Effector memory CD8-positive, alpha-beta T cell (primary cell): ENCODE results near the gene DHODH.
"Not testable (repeated sequence)": the region's sequence is repeated elsewhere in the genome, so short reads cannot be mapped to it uniquely, and the experiment has no call there.

Experiments used
- ATAC-seq: fragments of 150-1000 bp; cut with Tn5 transposase; replicated peaks from 2 replicates; pipeline ENCODE4 v1.10.0; 2021; ENCODE audit warnings: mild to moderate bottlenecking, moderate library complexity
- DNase-seq, 3 experiments: peaks; one replicate each; pipeline ENCODE4 v3.0.0; 2021
- H3K27ac Mint-ChIP-seq, 2 donors: one replicate each; pipeline ENCODE4 v1.8.0; 2022; ENCODE audit warnings: mild to moderate bottlenecking in 2 of 2, mixed read lengths in 2 of 2, moderate library complexity in 2 of 2
- H3K27me3 Mint-ChIP-seq, 2 donors: one replicate each; pipeline ENCODE4 v1.8.0; 2022; ENCODE audit warnings: mixed read lengths in 2 of 2
- H3K36me3 Mint-ChIP-seq: one replicate; pipeline ENCODE4 v1.8.0; 2022; ENCODE audit warnings: mild to moderate bottlenecking, moderate library complexity, mixed read lengths; ENCODE audit not compliant: insufficient read depth
- H3K4me1 Mint-ChIP-seq, 2 donors: one replicate each; pipeline ENCODE4 v1.8.0; 2022; ENCODE audit warnings: low read depth in 2 of 2, mixed read lengths in 2 of 2
- H3K4me3 Mint-ChIP-seq, 2 donors: one replicate each; pipeline ENCODE4 v1.8.0; 2022; ENCODE audit warnings: mild to moderate bottlenecking in 2 of 2, mixed read lengths in 2 of 2, moderate library complexity in 2 of 2
- H3K9me3 Mint-ChIP-seq, 2 donors: one replicate each; pipeline ENCODE4 v1.8.0; 2022; ENCODE audit warnings: mixed read lengths in 2 of 2

DHODH gene

GRCh38 chr16:71995038-71995437 is 13.5 kb upstream of the DHODH start:
- no peaks in the 10 kb centered on the region for H3K36me3 Mint-ChIP-seq
- H3K4me3 Mint-ChIP-seq, result no peak overlapping the region
- peaks cover 29 to 52% of the 10 kb centered on the region in 2 donors for H3K27me3 Mint-ChIP-seq
- no peak overlapping the region for H3K27ac Mint-ChIP-seq
- ATAC-seq, result no peak
- H3K4me1 Mint-ChIP-seq, result no peaks in the 10 kb centered on the region
- no peaks in the 10 kb centered on the region for H3K9me3 Mint-ChIP-seq
- no peak for DNase-seq

- DNase-seq, H3K27ac Mint-ChIP-seq, H3K36me3 Mint-ChIP-seq, H3K9me3 Mint-ChIP-seq, H3K4me1 Mint-ChIP-seq, H3K4me3 Mint-ChIP-seq, ATAC-seq: not testable (repeated sequence)
- peaks cover 37% of the 10 kb centered on the region in 2 donors for H3K27me3 Mint-ChIP-seq
Measured at GRCh38 chr16:71997578-71997977, 11.0 kb upstream of the DHODH start.

- no peak overlapping the region for H3K27ac Mint-ChIP-seq
- no peaks in the 10 kb centered on the region for H3K4me1 Mint-ChIP-seq
- H3K36me3 Mint-ChIP-seq, result no peaks in the 10 kb centered on the region
- H3K27me3 Mint-ChIP-seq, result peaks cover 27 to 29% of the 10 kb centered on the region in 2 donors
- DNase-seq, result no peak
- no peak overlapping the region for H3K4me3 Mint-ChIP-seq
- no peak for ATAC-seq
- H3K9me3 Mint-ChIP-seq, result no peaks in the 10 kb centered on the region
Measured at GRCh38 chr16:72001180-72001874, 7.2 kb upstream of the DHODH start.

- H3K27me3 Mint-ChIP-seq, result peaks cover 15 to 19% of the 10 kb centered on the region in 2 donors
- no peak for ATAC-seq
- no peak overlapping the region for H3K27ac Mint-ChIP-seq
- no peak for DNase-seq
- no peaks in the 10 kb centered on the region for H3K9me3 Mint-ChIP-seq
- H3K36me3 Mint-ChIP-seq, result no peaks in the 10 kb centered on the region
- H3K4me1 Mint-ChIP-seq, result no peaks in the 10 kb centered on the region
- H3K4me3 Mint-ChIP-seq, result no peak overlapping the region
Measured at GRCh38 chr16:72002619-72003018, 5.9 kb upstream of the DHODH start.

GRCh38 chr16:72008065-72008423 is 500 bp upstream of the DHODH start:
- H3K4me3 Mint-ChIP-seq, result peak overlapping the region; percentile 91 to 94
- H3K36me3 Mint-ChIP-seq, H3K27me3 Mint-ChIP-seq, DNase-seq, ATAC-seq, H3K9me3 Mint-ChIP-seq: not testable (repeated sequence)
- H3K4me1 Mint-ChIP-seq, result peaks cover 6 to 18% of the 10 kb centered on the region in 2 donors
- H3K27ac Mint-ChIP-seq, result peak overlapping the region in 1 of 2 donors; percentile 89

- H3K9me3 Mint-ChIP-seq, result no peaks in the 10 kb centered on the region
- H3K27ac Mint-ChIP-seq, result no peak overlapping the region
- ATAC-seq (no peak), DNase-seq (no peak)
- H3K4me1 Mint-ChIP-seq, result peaks cover 11 to 33% of the 10 kb centered on the region in 2 donors
- H3K27me3 Mint-ChIP-seq, result peaks cover 0 to under 1% of the 10 kb centered on the region in 2 donors
- no peaks in the 10 kb centered on the region for H3K36me3 Mint-ChIP-seq
- H3K4me3 Mint-ChIP-seq, result peak overlapping the region; percentile 91 to 94
Measured at GRCh38 chr16:72009779-72010178, 1.2 kb downstream of the DHODH start.

- peaks cover 10% of the 10 kb centered on the region for H3K36me3 Mint-ChIP-seq
Measured at GRCh38 chr16:72012607-72013006, 4.1 kb downstream of the DHODH start.

GRCh38 chr16:72013389-72013788 is 4.8 kb downstream of the DHODH start:
- Mint-ChIP-seq H3K4me3 (peak overlapping the region in 1 of 2 donors; percentile 37), H3K27ac (peak overlapping the region; percentile 68 to 85), H3K27me3 (no peaks in the 10 kb centered on the region), H3K36me3 (peaks cover 14% of the 10 kb centered on the region), H3K4me1 (peaks cover 12 to 38% of the 10 kb centered on the region in 2 donors), H3K9me3 (no peaks in the 10 kb centered on the region)
- DNase-seq (no peak), ATAC-seq (no peak)

More at GRCh38 chr16:72012607-72013006, 4.1 kb downstream of the DHODH start:
- Mint-ChIP-seq H3K9me3 (no peaks in the 10 kb centered on the region), H3K27ac (peak overlapping the region in 1 of 2 donors; percentile 85), H3K4me1 (peaks cover 12 to 38% of the 10 kb centered on the region in 2 donors), H3K4me3 (peak overlapping the region in 1 of 2 donors; percentile 37), H3K27me3 (no peaks in the 10 kb centered on the region)
- DNase-seq (no peak), ATAC-seq (no peak)

- H3K27me3 Mint-ChIP-seq, result no peaks in the 10 kb centered on the region
- H3K36me3 Mint-ChIP-seq, result peaks cover 14% of the 10 kb centered on the region
- H3K27ac Mint-ChIP-seq, result peak overlapping the region; percentile 68 to 85
- peaks cover 11 to 33% of the 10 kb centered on the region in 2 donors for H3K4me1 Mint-ChIP-seq
- ATAC-seq, result no peak
- H3K9me3 Mint-ChIP-seq, result no peaks in the 10 kb centered on the region
- DNase-seq, result no peak
- peak overlapping the region in 1 of 2 donors; percentile 37 for H3K4me3 Mint-ChIP-seq
Measured at GRCh38 chr16:72013888-72014581, 5.5 kb downstream of the DHODH start.

- ATAC-seq (no peak), DNase-seq (no peak)
- peak overlapping the region in 1 of 2 donors; percentile 37 for H3K4me3 Mint-ChIP-seq
- peaks cover 11 to 33% of the 10 kb centered on the region in 2 donors for H3K4me1 Mint-ChIP-seq
- no peaks in the 10 kb centered on the region for H3K27me3 Mint-ChIP-seq
- no peaks in the 10 kb centered on the region for H3K9me3 Mint-ChIP-seq
- peaks cover 14% of the 10 kb centered on the region for H3K36me3 Mint-ChIP-seq
- peak overlapping the region; percentile 60 to 68 for H3K27ac Mint-ChIP-seq
Measured at GRCh38 chr16:72014675-72015074, 6.1 kb downstream of the DHODH start.

GRCh38 chr16:72015124-72015523 is 6.6 kb downstream of the DHODH start:
- Mint-ChIP-seq H3K4me3 (no peak overlapping the region), H3K36me3 (peaks cover 16% of the 10 kb centered on the region), H3K27me3 (no peaks in the 10 kb centered on the region), H3K9me3 (no peaks in the 10 kb centered on the region), H3K27ac (no peak overlapping the region), H3K4me1 (peaks cover 9 to 32% of the 10 kb centered on the region in 2 donors)
- ATAC-seq, result no peak
- DNase-seq, result no peak

- no peaks in the 10 kb centered on the region for H3K27me3 Mint-ChIP-seq
- peaks cover 6 to 16% of the 10 kb centered on the region in 2 donors for H3K4me1 Mint-ChIP-seq
- no peak for ATAC-seq
- H3K36me3 Mint-ChIP-seq, result peaks cover 16% of the 10 kb centered on the region
- no peak overlapping the region for H3K4me3 Mint-ChIP-seq
- no peak for DNase-seq
- no peak overlapping the region for H3K27ac Mint-ChIP-seq
- no peaks in the 10 kb centered on the region for H3K9me3 Mint-ChIP-seq
Measured at GRCh38 chr16:72018470-72018869, 9.9 kb downstream of the DHODH start.

GRCh38 chr16:72021043-72021442 is 12.5 kb downstream of the DHODH start:
- no peak for ATAC-seq
- no peaks in the 10 kb centered on the region for H3K27me3 Mint-ChIP-seq
- peaks cover 0 to 2% of the 10 kb centered on the region in 2 donors for H3K4me1 Mint-ChIP-seq
- H3K36me3 Mint-ChIP-seq, result peaks cover 29% of the 10 kb centered on the region
- no peaks in the 10 kb centered on the region for H3K9me3 Mint-ChIP-seq
- H3K27ac Mint-ChIP-seq, result no peak overlapping the region
- no peak for DNase-seq
- no peak overlapping the region for H3K4me3 Mint-ChIP-seq

GRCh38 chr16:72022127-72022526 is 13.6 kb downstream of the DHODH start:
- peak overlapping the region in 1 of 2 donors; percentile 66 for H3K27ac Mint-ChIP-seq
- peaks cover 27% of the 10 kb centered on the region for H3K36me3 Mint-ChIP-seq
- no peak overlapping the region for H3K4me3 Mint-ChIP-seq
- no peaks in the 10 kb centered on the region for H3K4me1 Mint-ChIP-seq
- DNase-seq (no peak), ATAC-seq (no peak)
- no peaks in the 10 kb centered on the region for H3K27me3 Mint-ChIP-seq
- no peaks in the 10 kb centered on the region for H3K9me3 Mint-ChIP-seq
